H1 (cell line): ENCODE data around the gene PDE2A. TPM values are rescaled to one million over a fixed set of nuclear protein-coding genes. Genes with fewer than 3 reads are reported as not detected.

Experiments
- CTCF ChIA-PET: fragments of 300-600 bp; sonication (Branson Sonifier 250); formaldehyde crosslinking; loops from one replicate; lab custom pipeline; 2021; ENCODE audit not compliant: partially characterized antibody; lab: Charles Lee
- POLR2A ChIA-PET: fragments of 300-600 bp; sonication (Branson Sonifier 250); formaldehyde crosslinking; loops from one replicate; lab custom pipeline; 2021; ENCODE audit warnings: inconsistent platforms; ENCODE audit not compliant: partially characterized antibody; lab: Charles Lee
- DNase-seq, 2 experiments: peaks; one replicate each; pipeline versions ENCODE4 v3.0.0 to v3.0.0-alpha.2; 2010 to 2022; ENCODE audit warnings: low spot score in 2 of 2, low read depth in 1 of 2, mixed read lengths in 1 of 2
- FAIRE-seq: peaks from 2 replicates; lab custom pipeline; 2011; peaks lifted over from hg19 to GRCh38; lab: Jason Lieb, UNC
- H2AFZ ChIP-seq: 2 replicates; pipeline ENCODE4 v1.8.1; 2012; ENCODE audit warnings: low read length, inconsistent platforms
- H2AK5ac ChIP-seq: 2 replicates; pipeline ENCODE4 v1.6.1; 2013; ENCODE audit warnings: low read depth, low read length
- H2BK120ac ChIP-seq: replicated peaks from 2 replicates; pipeline ENCODE3; 2013; ENCODE audit warnings: low read depth, low read length, inconsistent platforms
- H2BK12ac ChIP-seq: 2 replicates; pipeline ENCODE4 v1.6.1; 2013; ENCODE audit warnings: low read depth, low read length
- H2BK15ac ChIP-seq: 2 replicates; pipeline ENCODE4 v1.6.1; 2013; ENCODE audit warnings: low read length
- H2BK20ac ChIP-seq: 2 replicates; pipeline ENCODE4 v1.6.1; 2013; ENCODE audit warnings: low read length
- H2BK5ac ChIP-seq: 2 replicates; pipeline ENCODE4 v1.6.1; 2013; ENCODE audit warnings: low read depth, low read length
- H3K14ac ChIP-seq: 2 replicates; pipeline ENCODE4 v1.6.1; 2013; ENCODE audit warnings: inconsistent platforms; ENCODE audit not compliant: insufficient read length
- H3K18ac ChIP-seq: 2 replicates; pipeline ENCODE4 v1.6.1; 2013; ENCODE audit warnings: low read length; ENCODE audit errors: extremely low read depth
- H3K23ac ChIP-seq: 2 replicates; pipeline ENCODE4 v1.6.1; 2013; ENCODE audit warnings: inconsistent platforms; ENCODE audit not compliant: insufficient read length
- H3K23me2 ChIP-seq: 2 replicates; pipeline ENCODE4 v1.6.1; 2013; ENCODE audit warnings: low read depth, low read length
- H3K27ac ChIP-seq: 2 replicates; pipeline ENCODE4 v1.6.1; 2011; ENCODE audit warnings: low read depth, low read length, inconsistent platforms
- H3K27me3 ChIP-seq, 4 experiments: replicated peaks in 1 of 4; 1 replicate in 1 of 4; 2 replicates in 3 of 4; pipeline versions ENCODE4 v1.6.1 to v1.8.1; 2011 to 2013; ENCODE audit warnings: low read length in 3 of 4, mild to moderate bottlenecking in 3 of 4, inconsistent platforms in 2 of 4, mixed read lengths in 2 of 4, moderate library complexity in 1 of 4; ENCODE audit not compliant: control insufficient read depth in 3 of 4, insufficient read depth in 3 of 4; ENCODE audit errors: extremely low read depth in 1 of 4
- H3K36me3 ChIP-seq, 4 experiments: 2 replicates each; pipeline versions ENCODE4 v1.6.1 to v1.8.1; 2011 to 2013; ENCODE audit warnings: mild to moderate bottlenecking in 4 of 4, low read length in 3 of 4, moderate library complexity in 2 of 4, control low read depth in 1 of 4, inconsistent platforms in 1 of 4; ENCODE audit not compliant: insufficient read depth in 4 of 4, control insufficient read depth in 2 of 4
- H3K4ac ChIP-seq: replicated peaks from 2 replicates; pipeline ENCODE3; 2013; ENCODE audit warnings: low read length, low read depth, mixed read lengths, inconsistent platforms; ENCODE audit not compliant: insufficient read length
- H3K4me1 ChIP-seq, 4 experiments: replicated peaks in 1 of 4; 1 replicate in 1 of 4; 2 replicates in 3 of 4; pipeline versions ENCODE4 v1.6.1 to v1.8.1; 2011 to 2013; ENCODE audit warnings: low read length in 3 of 4, inconsistent platforms in 2 of 4, mixed read lengths in 1 of 4; ENCODE audit not compliant: insufficient read depth in 4 of 4, control insufficient read depth in 3 of 4
- H3K4me2 ChIP-seq, 2 experiments: 2 replicates each; pipeline versions ENCODE4 v1.6.1 to v1.8.1; 2011 to 2013; ENCODE audit warnings: low read depth in 2 of 2, low read length in 2 of 2, control low read depth in 1 of 2, inconsistent platforms in 1 of 2, mild to moderate bottlenecking in 1 of 2; ENCODE audit not compliant: insufficient read depth in 1 of 2
- H3K4me3 ChIP-seq, 4 experiments: fragments of 200-600, 300-600 bp in 1 of 4; sonication (generic), shearing (Covaris generic), sonication (Bioruptor Twin) in 1 of 4; 2 replicates each; pipeline versions ENCODE4 v1.5.1 to v1.8.1; 2011 to 2016; ENCODE audit warnings: low read length in 4 of 4, low read depth in 3 of 4, control low read depth in 2 of 4, inconsistent platforms in 2 of 4, mild to moderate bottlenecking in 2 of 4, mixed read lengths in 1 of 4, moderate library complexity in 1 of 4; ENCODE audit not compliant: insufficient read depth in 2 of 4; ENCODE audit errors: extremely low read depth in 1 of 4
- H3K56ac ChIP-seq: replicated peaks from 2 replicates; pipeline ENCODE3; 2013; ENCODE audit warnings: low read depth, mild to moderate bottlenecking, mixed read lengths, low read length, inconsistent platforms; ENCODE audit not compliant: insufficient read length
- H3K79me1 ChIP-seq: 2 replicates; pipeline ENCODE4 v1.6.1; 2013; ENCODE audit warnings: low read depth, low read length, control low read depth
- H3K79me2 ChIP-seq, 2 experiments: 2 replicates each; pipeline versions ENCODE4 v1.6.1 to v1.8.1; 2012 to 2013; ENCODE audit warnings: low read length in 2 of 2, mild to moderate bottlenecking in 2 of 2, inconsistent platforms in 1 of 2; ENCODE audit not compliant: insufficient read depth in 2 of 2, control insufficient read depth in 1 of 2
- H3K9ac ChIP-seq, 4 experiments: replicated peaks in 1 of 4; 1 replicate in 1 of 4; 2 replicates in 3 of 4; pipeline versions ENCODE4 v1.6.1 to v1.8.1; 2011 to 2013; ENCODE audit warnings: low read depth in 3 of 4, low read length in 3 of 4, control low read depth in 2 of 4, mild to moderate bottlenecking in 2 of 4, moderate library complexity in 2 of 4, inconsistent platforms in 1 of 4; ENCODE audit errors: extremely low read depth in 1 of 4
- H3K9me3 ChIP-seq, 2 experiments: 2 replicates each; pipeline versions ENCODE4 v1.6.1 to v1.8.1; 2012 to 2013; ENCODE audit warnings: mild to moderate bottlenecking in 2 of 2, moderate library complexity in 2 of 2, control low read depth in 1 of 2, inconsistent platforms in 1 of 2, low read depth in 1 of 2, low read length in 1 of 2, mixed read lengths in 1 of 2; ENCODE audit not compliant: insufficient read depth in 2 of 2
- H4K20me1 ChIP-seq, 2 experiments: replicated peaks in 1 of 2; 2 replicates each; pipeline versions ENCODE3 to v1.8.1; 2011 to 2013; ENCODE audit warnings: inconsistent platforms in 2 of 2, low read length in 2 of 2, mild to moderate bottlenecking in 1 of 2; ENCODE audit not compliant: insufficient read depth in 2 of 2, control insufficient read depth in 1 of 2
- H4K5ac ChIP-seq: 2 replicates; pipeline ENCODE4 v1.6.1; 2013; ENCODE audit warnings: low read length, low read depth, mixed read lengths, inconsistent platforms; ENCODE audit not compliant: insufficient read length
- H4K8ac ChIP-seq: 2 replicates; pipeline ENCODE4 v1.8.0; 2013; ENCODE audit warnings: mild to moderate bottlenecking, moderate library complexity, low read length, inconsistent platforms; ENCODE audit not compliant: insufficient read depth; ENCODE audit errors: extremely low read depth
- H4K91ac ChIP-seq: replicated peaks from 2 replicates; pipeline ENCODE3; 2013; ENCODE audit warnings: low read length, mixed read lengths, inconsistent platforms; ENCODE audit not compliant: insufficient read length
- HDAC6 ChIP-seq: IDR thresholded peaks from one replicate; pipeline ENCODE4 v1.7.1; 2012; ENCODE audit warnings: low read depth, mild to moderate bottlenecking, inconsistent platforms, low read length, moderate library complexity
- TAF7 ChIP-seq: optimal IDR thresholded peaks from 2 replicates; pipeline ENCODE3; 2011; ENCODE audit warnings: low read depth, mild to moderate bottlenecking, inconsistent platforms, low read length, moderate library complexity, borderline replicate concordance
- WGBS, 2 experiments: shearing (Covaris generic) in 1 of 2; methylation state at CpG; one replicate each; pipeline versions ENCODE4 v1.1.6 to v1.1.7; 2013 to 2015; ENCODE audit warnings: low lambda C conversion rate in 2 of 2, mixed read lengths in 2 of 2, inconsistent platforms in 1 of 2, low coverage in 1 of 2, missing lambda C conversion rate in 1 of 2; ENCODE audit not compliant: insufficient replicate concordance in 2 of 2, insufficient coverage in 1 of 2, insufficient read length in 1 of 2; ENCODE audit errors: extremely low coverage in 1 of 2, missing lambda C conversion rate in 1 of 2; 5-methylcytosine and 5-hydroxymethylcytosine counted together
- polyA plus RNA-seq, 7 experiments: library from polyadenylated mRNA; depleted of rRNA in 3 of 7; stranded (reverse) in 5 of 7; unstranded in 2 of 7; fragments of >200 nt in 5 of 7; fragments of 200-250 nt in 2 of 7; gene quantifications; 1 replicate in 5 of 7; 2 replicates in 1 of 7; 4 replicates in 1 of 7; pipeline versions ENCODE4 v1.2.1 to v1.2.3, GENCODE V29; 2011 to 2013; ENCODE audit warnings: missing spikeins in 2 of 7, mixed read lengths in 2 of 7
- total RNA-seq: library from RNA; stranded (reverse); fragmentation: NEBNext Ultra II Directional; extraction: Animal tissue kit (Norgen Biotek cat#: 25700); gene quantifications from 2 replicates; pipeline ENCODE4 v1.2.1, GENCODE V29; 2021

The PDE2A gene
- total and polyA plus RNA-seq, 2 of the 8 experiments (the other 6 are each of a cell fraction or from before 2014, with no cell fraction given): 3.4 to 7.1 TPM

DNA sequence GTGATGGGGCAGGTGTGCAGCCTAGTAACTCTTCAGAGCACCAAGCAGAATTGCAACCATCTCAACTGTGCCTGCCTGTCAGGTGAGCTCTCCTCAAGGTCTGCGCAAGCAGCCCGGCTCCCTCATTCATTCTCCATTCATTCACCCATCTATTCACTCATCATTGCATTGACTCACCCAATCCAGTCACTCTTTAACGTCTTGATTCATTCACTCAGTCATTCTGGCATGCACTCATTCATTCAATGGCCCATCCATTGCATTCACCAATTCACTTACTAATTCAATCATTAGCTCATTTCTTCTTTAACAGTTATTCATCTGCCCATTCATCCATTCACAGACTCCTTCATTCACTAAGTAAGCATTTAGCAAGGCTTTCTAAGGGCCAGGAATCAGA is 111.8 kb downstream of the PDE2A start:
- H3K9me3 ChIP-seq: no peaks in the 10 kb centered on the region
- no peak overlapping the region for H2BK120ac ChIP-seq
- WGBS, 2 experiments: 91% methylated on average over 3 of the region's 3 CpGs; no CpG with 5 or more reads in 1 of the 2 experiments
- no peak overlapping the region for H3K23ac ChIP-seq
- POLR2A ChIA-PET: no interaction called here
- H2BK5ac ChIP-seq: no peak overlapping the region
- no peak overlapping the region for H4K5ac ChIP-seq
- H4K91ac ChIP-seq: no peak overlapping the region
- CTCF ChIA-PET: interaction anchor here (0.9 to 4.7 kb wide), 8 partner anchors 9 to 91 kb away, joined by 3 to 23 read pairs (median 4); no protein-coding TSS in a partner anchor
- no peaks in the 10 kb centered on the region for H3K79me2 ChIP-seq
- no peaks in the 10 kb centered on the region for H4K20me1 ChIP-seq
- no peak overlapping the region for H3K14ac ChIP-seq
- H2BK20ac ChIP-seq: no peak overlapping the region
- no peak overlapping the region for H3K4me3 ChIP-seq
- no peaks in the 10 kb centered on the region for H3K36me3 ChIP-seq
- H3K27ac ChIP-seq: no peak overlapping the region
- H3K79me1 ChIP-seq: no peaks in the 10 kb centered on the region
- no peak overlapping the region for H3K18ac ChIP-seq
- no peak overlapping the region for H2BK12ac ChIP-seq
- H3K4me2 ChIP-seq: no peak overlapping the region
- DNase-seq: no peak
- no peaks in the 10 kb centered on the region for H3K4me1 ChIP-seq
- no peak overlapping the region for H2BK15ac ChIP-seq
- no peaks in the 10 kb centered on the region for H3K27me3 ChIP-seq
- H3K4ac ChIP-seq: no peak overlapping the region
- no peaks in the 10 kb centered on the region for H3K23me2 ChIP-seq
- H3K56ac ChIP-seq: no peak overlapping the region
- no peak overlapping the region for H4K8ac ChIP-seq
- H2AFZ ChIP-seq: no peak overlapping the region
- H3K9ac ChIP-seq: no peak overlapping the region
- FAIRE-seq: no peak
- no peak overlapping the region for H2AK5ac ChIP-seq
- TF ChIP-seq TAF7 (no peak), HDAC6 (no peak)
